PFSK-1 (cell line): ENCODE results near the gene GNG4.

ENCODE experiments used
- POLR2AphosphoS5 ChIP-seq: IDR thresholded peaks from 2 replicates; pipeline ENCODE4 v1.6.1; 2012; ENCODE audit warnings: low read depth, mild to moderate bottlenecking, control low read depth, low read length, moderate library complexity
- SIN3A ChIP-seq: IDR thresholded peaks from 2 replicates; pipeline ENCODE4 v1.6.1; 2012; ENCODE audit warnings: mild to moderate bottlenecking, low read length, moderate library complexity, borderline replicate concordance; ENCODE audit not compliant: insufficient read depth

GRCh38 chr1:235697508-235697907 lies 47.9 kb upstream of the GNG4 start:
- TF ChIP-seq POLR2AphosphoS5: no peak
- no peak for TF ChIP-seq SIN3A
